HEK293T (cell line): Measurements from ENCODE around the gene EYA4.

ENCODE experiments used
- CTCF ChIA-PET: fragments of 350-600 bp; formaldehyde crosslinking; extraction: SDS; loops from one replicate; lab custom pipeline; 2021; ENCODE audit warnings: antibody characterized with exemption, inconsistent platforms; lab: Yijun Ruan, JAX
- POLR2A ChIA-PET: fragments of 350-600 bp; formaldehyde crosslinking; extraction: SDS; loops from one replicate; lab custom pipeline; 2020; ENCODE audit warnings: antibody characterized with exemption, inconsistent platforms; lab: Yijun Ruan, JAX
- DNase-seq: peaks from one replicate; pipeline ENCODE4 v3.0.0; 2012; ENCODE audit warnings: mixed read lengths; ENCODE audit errors: extremely low spot score
- ARNT ChIP-seq: fragments of 450-650 bp; IDR thresholded peaks from 2 replicates; pipeline ENCODE4 v1.6.1; 2017; ENCODE audit warnings: mild to moderate bottlenecking
- BHLHE40 ChIP-seq: fragments of 450-650 bp; IDR thresholded peaks from 2 replicates; pipeline ENCODE4 v1.6.1; 2016; ENCODE audit warnings: mild to moderate bottlenecking, moderate library complexity, borderline replicate concordance
- CTBP1 ChIP-seq: fragments of 450-650 bp; IDR thresholded peaks from 2 replicates; pipeline ENCODE4 v1.6.1; 2016; ENCODE audit warnings: borderline replicate concordance
- ELF4 ChIP-seq: fragments of 450-650 bp; IDR thresholded peaks from 2 replicates; pipeline ENCODE4 v1.6.1; 2017; ENCODE audit warnings: antibody characterized with exemption
- FOXA1 ChIP-seq: fragments of 450-650 bp; IDR thresholded peaks from 2 replicates; pipeline ENCODE4 v1.6.1; 2016; ENCODE audit warnings: mild to moderate bottlenecking
- FOXK2 ChIP-seq: fragments of 450-650 bp; IDR thresholded peaks from 2 replicates; pipeline ENCODE4 v1.6.1; 2016; ENCODE audit warnings: mild to moderate bottlenecking
- FOXM1 ChIP-seq: fragments of 450-650 bp; IDR thresholded peaks from 2 replicates; pipeline ENCODE4 v1.6.1; 2017; ENCODE audit warnings: mild to moderate bottlenecking, borderline replicate concordance
- HDGF ChIP-seq: fragments of 450-650 bp; IDR thresholded peaks from 2 replicates; pipeline ENCODE4 v1.6.1; 2017; ENCODE audit warnings: antibody characterized with exemption, borderline replicate concordance
- L3MBTL2 ChIP-seq: fragments of 450-650 bp; conservative IDR thresholded peaks from 2 replicates; pipeline ENCODE4 v1.6.1; 2016; ENCODE audit warnings: mild to moderate bottlenecking
- LEF1 ChIP-seq: fragments of 450-650 bp; IDR thresholded peaks from 2 replicates; pipeline ENCODE4 v1.6.1; 2017; ENCODE audit warnings: mild to moderate bottlenecking, borderline replicate concordance
- NFRKB ChIP-seq: fragments of 450-650 bp; IDR thresholded peaks from 2 replicates; pipeline ENCODE4 v1.6.1; 2016; ENCODE audit warnings: mild to moderate bottlenecking, moderate library complexity
- PKNOX1 ChIP-seq: fragments of 450-650 bp; IDR thresholded peaks from 2 replicates; pipeline ENCODE4 v1.6.1; 2016
- SP1 ChIP-seq: fragments of 450-650 bp; IDR thresholded peaks from 2 replicates; pipeline ENCODE4 v1.6.1; 2017
- SUZ12 ChIP-seq: fragments of 450-650 bp; IDR thresholded peaks from 2 replicates; pipeline ENCODE4 v1.6.1; 2016; ENCODE audit warnings: mild to moderate bottlenecking
- TARDBP ChIP-seq: fragments of 450-650 bp; IDR thresholded peaks from 2 replicates; pipeline ENCODE4 v1.6.1; 2016
- ZNF384 ChIP-seq: fragments of 450-650 bp; IDR thresholded peaks from 2 replicates; pipeline ENCODE4 v1.6.1; 2016

The EYA4 gene

DNA sequence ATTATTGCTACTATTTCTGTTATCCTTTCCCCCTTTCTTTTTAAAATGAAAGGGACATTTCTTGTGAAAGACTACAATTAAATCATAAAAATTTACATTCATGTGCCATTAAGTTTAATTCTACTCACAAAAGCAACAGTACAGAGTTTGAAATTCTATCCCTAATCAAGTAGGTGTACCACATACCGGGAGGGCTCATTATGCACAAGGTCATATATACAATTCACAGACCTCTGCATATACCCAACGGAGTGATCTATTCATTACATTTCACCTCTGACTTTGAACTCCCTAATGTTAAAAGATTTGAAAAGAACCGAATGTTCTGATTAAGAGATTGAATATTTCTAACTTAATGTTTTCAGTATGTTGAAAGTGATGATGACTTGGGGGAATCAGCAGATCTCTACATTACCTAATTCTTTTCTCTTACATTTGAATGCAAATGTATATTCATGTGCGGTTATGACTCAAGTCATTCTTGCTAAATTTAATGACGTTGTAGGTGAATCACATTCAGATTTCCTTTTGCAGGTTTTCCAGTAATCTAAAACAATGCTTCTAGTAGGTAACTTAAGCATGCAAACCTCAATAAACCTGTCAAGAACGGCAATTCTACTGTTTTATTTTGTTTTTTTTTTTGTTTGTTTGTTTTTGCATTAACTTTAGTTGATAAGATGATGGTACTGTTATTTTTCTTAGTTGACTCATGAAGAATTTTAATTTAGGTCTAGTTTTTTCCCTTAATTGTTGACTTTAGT, 7.3 kb downstream of the EYA4 start:
- TF ChIP-seq SP1 (no peak), LEF1 (no peak), PKNOX1 (peak; percentile 32), ZNF384 (0 out of 2 replicates have a peak, but pooled peaks have one; percentile 10)
- ChIA-PET CTCF (no interaction called here), POLR2A (no interaction called here)
- no peak for DNase-seq

- ChIA-PET POLR2A (no interaction called here), CTCF (no interaction called here)
- no peak for DNase-seq
- TF ChIP-seq HDGF, result no peak
- TF ChIP-seq SP1, result no peak
- no peak for TF ChIP-seq PKNOX1
- no peak for TF ChIP-seq FOXM1
Observed at GRCh38 chr6:133251688-133252087, 10.5 kb downstream of the EYA4 start.

GRCh38 chr6:133254552-133255228, 13.5 kb downstream of the EYA4 start:
- CTCF ChIA-PET, result no interaction called here
- TF ChIP-seq BHLHE40 (no peak), SUZ12 (no peak), CTBP1 (no peak), FOXA1 (no peak), ARNT (no peak), FOXM1 (no peak), LEF1 (no peak), ELF4 (no peak), FOXK2 (no peak), SP1 (no peak), HDGF (no peak), NFRKB (no peak), L3MBTL2 (no peak), PKNOX1 (no peak), ZNF384 (no peak), TARDBP (no peak)
- POLR2A ChIA-PET, result no interaction called here
- DNase-seq, result no peak

DNA sequence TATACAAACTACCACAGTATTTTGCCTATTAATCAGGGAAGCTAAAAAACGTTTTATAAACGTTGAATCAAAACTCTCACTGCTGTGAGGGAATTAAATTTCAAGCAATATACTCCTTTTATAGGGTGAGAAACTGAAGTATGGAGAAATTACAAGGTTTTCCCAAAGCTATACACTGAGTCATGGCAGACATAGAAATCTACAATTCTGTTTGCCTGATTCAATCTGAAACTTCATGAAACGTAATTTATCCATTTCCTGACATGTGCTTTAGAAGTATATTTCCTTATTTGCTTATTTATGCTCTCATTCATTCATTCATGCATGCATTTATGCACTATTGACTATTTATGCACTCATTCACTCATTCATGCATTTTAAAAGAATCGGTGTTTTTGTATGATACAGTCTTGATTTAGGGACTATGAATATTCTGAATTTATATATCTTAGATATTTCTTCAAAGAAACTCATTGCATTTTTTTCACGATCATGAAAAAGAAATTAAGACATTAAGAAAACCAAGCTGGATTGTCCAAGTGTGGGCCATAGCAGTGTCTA, 16.5 kb downstream of the EYA4 start:
- CTCF ChIA-PET, result no interaction called here
- no peak for DNase-seq
- POLR2A ChIA-PET, result no interaction called here
- TF ChIP-seq FOXK2 (no peak), HDGF (no peak), FOXM1 (no peak), SUZ12 (no peak), FOXA1 (no peak), LEF1 (no peak), BHLHE40 (no peak), PKNOX1 (no peak), L3MBTL2 (no peak), CTBP1 (no peak), ZNF384 (no peak), TARDBP (no peak), NFRKB (no peak), ARNT (no peak), ELF4 (no peak), SP1 (no peak)

DNA sequence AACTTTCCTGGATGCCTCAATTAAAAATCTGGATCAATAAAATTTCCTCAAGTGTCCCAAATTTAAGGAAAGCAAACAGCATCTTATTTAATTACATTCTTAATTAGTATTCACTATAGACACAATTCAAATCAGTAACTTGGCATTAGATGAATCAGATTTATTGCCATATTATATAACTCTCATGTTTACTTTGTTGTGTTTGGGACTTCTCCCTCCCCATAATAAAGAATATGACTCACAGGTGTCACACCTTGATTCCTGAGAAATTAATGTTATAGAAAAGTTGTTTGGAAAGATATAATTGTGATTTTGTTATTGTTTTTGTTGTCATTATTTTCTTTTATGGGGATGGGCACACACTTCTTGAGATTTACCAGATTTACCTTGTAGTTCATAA, 18.4 kb downstream of the EYA4 start:
- no peak for TF ChIP-seq FOXM1
- CTCF ChIA-PET, result no interaction called here
- DNase-seq, result no peak
- POLR2A ChIA-PET, result no interaction called here

GRCh38 chr6:133262804-133263203, 21.6 kb downstream of the EYA4 start:
- CTCF ChIA-PET, result interaction anchor here (0.7 kb wide), 1 partner anchor 440 kb away, joined by 3 read pairs; no protein-coding TSS in a partner anchor
- DNase-seq, result no peak
- POLR2A ChIA-PET, result no interaction called here

More at GRCh38 chr6:133262804-133263203, 21.6 kb downstream of the EYA4 start:
- no peak for TF ChIP-seq BHLHE40
- TF ChIP-seq ELF4, result no peak
- TF ChIP-seq PKNOX1, result no peak
- TF ChIP-seq NFRKB, result no peak
- TF ChIP-seq FOXA1, result no peak
- no peak for TF ChIP-seq CTBP1
- no peak for TF ChIP-seq FOXK2
- no peak for TF ChIP-seq L3MBTL2
- TF ChIP-seq HDGF, result no peak
- TF ChIP-seq ZNF384, result no peak
- TF ChIP-seq SP1, result no peak
- TF ChIP-seq SUZ12, result no peak
- no peak for TF ChIP-seq FOXM1
- TF ChIP-seq TARDBP, result no peak
- no peak for TF ChIP-seq ARNT
- TF ChIP-seq LEF1, result no peak
